ENCODE results near the gene FILIP1L. TPM values are rescaled to one million over a fixed set of nuclear protein-coding genes. Genes with fewer than 3 reads are reported as not detected.

FILIP1L gene
- total RNA-seq, 1 experiment from 2014 or later = 4.3 TPM

- Histone ChIP-seq H3K36me3 (ENCODE audit: insufficient read depth, low read length, poor library complexity, severe bottlenecking) (no peaks in the 10 kb centered on the region), H3K4me1 (ENCODE audit: insufficient read depth, low read length, poor library complexity, severe bottlenecking) (no peaks in the 10 kb centered on the region), H3K9me3 (ENCODE audit: low read depth, low read length, poor library complexity, severe bottlenecking) (no peaks in the 10 kb centered on the region), H3K27ac (ENCODE audit: low read depth, low read length, poor library complexity, severe bottlenecking) (no peak overlapping the region), H3K27me3 (replicated peaks; ENCODE audit: insufficient read depth, low read depth, low read length, poor library complexity) (no peaks in the 10 kb centered on the region), H3K4me3 (ENCODE audit: low read depth, low read length, poor library complexity, severe bottlenecking) (no peak overlapping the region)
- TF ChIP-seq CTCF (conservative IDR thresholded peaks at IDR 0.05; ENCODE audit: low read depth, low read length) (no peak), EZH2 (IDR thresholded peaks at IDR 0.05; ENCODE audit: borderline replicate concordance, low read depth, low read length, poor library complexity, severe bottlenecking) (no peak)
- no peak for DNase-seq (ENCODE audit: low spot score)
- BruUV-seq (replicated peaks) = no TSS peak
- ChIA-PET CTCF (no interaction called here), POLR2A (ENCODE audit: low non-redundant PET) (no interaction called here)
- intact Hi-C loops (cut with micrococcal nuclease; ENCODE audit: unreplicated experiment) = no loop called here
These were observed 139.3 kb downstream of the FILIP1L start for GRCh38 chr3:99974989-99975388.

- Histone ChIP-seq H3K9me3 (ENCODE audit: low read depth, low read length, poor library complexity, severe bottlenecking) (no peaks in the 10 kb centered on the region), H3K27ac (ENCODE audit: low read depth, low read length, poor library complexity, severe bottlenecking) (no peak overlapping the region), H3K36me3 (ENCODE audit: insufficient read depth, low read length, poor library complexity, severe bottlenecking) (no peaks in the 10 kb centered on the region), H3K27me3 (replicated peaks; ENCODE audit: insufficient read depth, low read depth, low read length, poor library complexity) (no peaks in the 10 kb centered on the region), H3K4me1 (ENCODE audit: insufficient read depth, low read length, poor library complexity, severe bottlenecking) (no peaks in the 10 kb centered on the region), H3K4me3 (ENCODE audit: low read depth, low read length, poor library complexity, severe bottlenecking) (no peak overlapping the region)
- TF ChIP-seq EZH2 (IDR thresholded peaks at IDR 0.05; ENCODE audit: borderline replicate concordance, low read depth, low read length, poor library complexity, severe bottlenecking) (no peak), CTCF (conservative IDR thresholded peaks at IDR 0.05; ENCODE audit: low read depth, low read length) (no peak)
- BruUV-seq (replicated peaks) = no TSS peak
- ChIA-PET CTCF (interaction anchor here (0.6 kb wide), 1 partner anchor 129 kb away, joined by 4 read pairs; no protein-coding TSS in a partner anchor), POLR2A (ENCODE audit: low non-redundant PET) (no interaction called here)
- intact Hi-C loops (cut with micrococcal nuclease; ENCODE audit: unreplicated experiment) = no loop called here
- no peak for DNase-seq (ENCODE audit: low spot score)
These were observed 141.8 kb downstream of the FILIP1L start for GRCh38 chr3:99972380-99973104.

- BruUV-seq (replicated peaks) = no TSS peak
- TF ChIP-seq CTCF (conservative IDR thresholded peaks at IDR 0.05; ENCODE audit: low read depth, low read length) = no peak
- TF ChIP-seq EZH2 (IDR thresholded peaks at IDR 0.05; ENCODE audit: borderline replicate concordance, low read depth, low read length, poor library complexity, severe bottlenecking) = no peak
- no peaks in the 10 kb centered on the region for H3K4me1 ChIP-seq (ENCODE audit: insufficient read depth, low read length, poor library complexity, severe bottlenecking)
- intact Hi-C loops (cut with micrococcal nuclease; ENCODE audit: unreplicated experiment) = no loop called here
- no peaks in the 10 kb centered on the region for H3K36me3 ChIP-seq (ENCODE audit: insufficient read depth, low read length, poor library complexity, severe bottlenecking)
- no peaks in the 10 kb centered on the region for H3K9me3 ChIP-seq (ENCODE audit: low read depth, low read length, poor library complexity, severe bottlenecking)
- no peak overlapping the region for H3K27ac ChIP-seq (ENCODE audit: low read depth, low read length, poor library complexity, severe bottlenecking)
- POLR2A ChIA-PET (ENCODE audit: low non-redundant PET) = no interaction called here
- H3K4me3 ChIP-seq (ENCODE audit: low read depth, low read length, poor library complexity, severe bottlenecking) = no peak overlapping the region
- DNase-seq (ENCODE audit: low spot score) = no peak
- CTCF ChIA-PET = no interaction called here
- no peaks in the 10 kb centered on the region for H3K27me3 ChIP-seq (replicated peaks; ENCODE audit: insufficient read depth, low read depth, low read length, poor library complexity)
These were observed 142.5 kb downstream of the FILIP1L start for GRCh38 chr3:99971761-99972160.
